MG63 (cell line): ENCODE data around the gene NPFFR2. TPM values are rescaled to one million over a fixed set of nuclear protein-coding genes. Genes with fewer than 3 reads are reported as not detected.
A peak's percentile ranks its signal among the peaks of the same experiment; 100 is the strongest.
"Not testable (repeated sequence)": the region's sequence is repeated elsewhere in the genome, so short reads cannot be mapped to it uniquely, and the experiment has no call there.

ENCODE experiments used
- DNase-seq: peaks from one replicate; pipeline ENCODE4 v3.0.0-alpha.2; 2020
- H3K27me3 ChIP-seq: fragments of 250-450 bp; sonication (Bioruptor Pico); 2 replicates; pipeline ENCODE4 v1.5.1; 2020; ENCODE audit warnings: mild to moderate bottlenecking, moderate library complexity
- H3K36me3 ChIP-seq: fragments of 250-450 bp; sonication (Bioruptor Pico); 2 replicates; pipeline ENCODE4 v1.5.1; 2020; ENCODE audit warnings: mild to moderate bottlenecking, moderate library complexity
- H3K4me3 ChIP-seq: fragments of 250-450 bp; sonication (Bioruptor Pico); 2 replicates; pipeline ENCODE4 v1.5.1; 2020; ENCODE audit warnings: mild to moderate bottlenecking, moderate library complexity
- H3K9me3 ChIP-seq: fragments of 250-450 bp; sonication (Bioruptor Pico); 2 replicates; pipeline ENCODE4 v1.5.1; 2020; ENCODE audit warnings: mild to moderate bottlenecking, moderate library complexity
- total RNA-seq: library from RNA; depleted of rRNA; stranded (reverse); fragments of >200 nt; shearing (Covaris generic); gene quantifications from 2 replicates; pipeline ENCODE4 v1.2.3, GENCODE V29; 2014; ENCODE audit warnings: low replicate concordance; rRNA removed

Gene NPFFR2
- not detected in 2 replicates for total RNA-seq

DNA sequence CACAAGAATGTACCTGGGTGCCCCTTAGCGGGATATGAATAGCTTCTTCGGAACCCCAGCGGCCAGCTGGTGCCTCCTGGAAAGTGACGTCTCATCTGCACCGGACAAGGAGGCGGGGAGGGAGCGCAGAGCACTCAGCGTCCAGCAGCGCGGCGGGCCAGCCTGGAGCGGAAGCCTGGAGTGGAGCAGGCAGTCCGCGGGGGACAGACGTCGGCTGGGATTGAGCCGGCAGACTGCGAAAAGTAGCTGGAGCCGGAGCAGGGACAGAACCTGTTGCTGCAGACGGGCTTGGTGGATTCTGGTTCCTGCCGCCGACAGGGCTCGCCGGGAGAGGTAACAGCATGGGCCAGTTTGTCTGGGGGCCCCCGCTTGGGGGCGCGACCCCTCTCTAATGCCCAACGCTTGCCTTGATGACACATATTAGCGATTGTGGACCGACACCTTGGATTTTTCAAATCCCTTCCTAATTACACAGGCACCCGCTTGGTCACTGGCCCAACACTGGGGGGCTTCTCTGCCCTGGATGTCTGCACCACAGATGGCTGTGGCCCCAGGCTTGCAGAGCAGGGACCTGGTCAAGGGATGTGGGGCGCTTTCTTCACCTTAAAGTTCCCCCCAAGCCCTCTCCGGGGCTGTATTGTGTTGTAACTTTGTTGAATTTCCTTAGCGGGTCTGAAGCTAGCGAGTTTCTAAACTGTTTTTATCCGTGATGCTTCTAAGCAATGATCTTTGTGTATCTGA lies at the start of gene NPFFR2:
NPFFR2 (plus strand) TSS at position 133 of the 741 bp plus-strand sequence. CDS start 96,592 bp downstream, outside the sequence.
- Histone ChIP-seq H3K36me3 (no peaks in the 10 kb centered on the region), H3K4me3 (peak within 1 kb of the TSS; percentile 32), H3K27me3 (no peaks in the 10 kb centered on the region), H3K9me3 (no peaks in the 10 kb centered on the region)
- DNase-seq, result peak; percentile 52

DNA sequence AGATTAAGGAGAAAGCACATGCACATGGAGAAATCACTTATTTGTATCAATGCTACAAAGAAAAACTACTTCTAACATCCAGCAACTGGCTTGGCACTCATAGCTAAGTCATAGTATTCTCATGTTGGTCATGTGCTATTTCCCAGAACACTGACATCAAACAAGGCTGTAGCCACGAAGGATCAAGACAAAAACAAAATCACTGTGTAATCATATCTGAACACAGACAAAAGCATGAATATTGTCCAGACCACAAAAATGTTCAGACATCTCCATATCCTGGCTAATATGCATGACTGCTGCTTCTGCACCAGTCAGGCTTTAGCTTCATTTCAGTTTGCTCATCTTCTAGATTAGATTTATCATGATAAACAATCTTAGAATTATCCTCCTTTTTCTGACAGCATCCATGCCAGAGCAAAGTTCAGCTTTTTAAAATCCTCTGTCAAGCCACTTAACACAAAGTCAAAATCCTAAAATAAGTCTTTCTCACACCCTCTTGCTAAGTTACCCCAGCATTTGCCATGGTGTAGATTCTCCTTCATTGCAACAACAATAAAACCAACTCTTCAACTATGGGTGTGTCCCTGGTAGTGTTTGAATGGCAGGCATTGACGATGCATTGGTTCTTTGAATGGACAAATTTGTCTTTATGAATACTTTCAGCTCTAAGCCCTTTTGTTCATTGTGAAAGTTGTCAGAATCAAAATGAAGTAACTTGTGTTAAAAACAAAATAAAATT lies 39.1 kb upstream of the NPFFR2 start:
- Histone ChIP-seq H3K4me3 (no peak overlapping the region), H3K36me3 (no peaks in the 10 kb centered on the region), H3K9me3 (no peaks in the 10 kb centered on the region), H3K27me3 (no peaks in the 10 kb centered on the region)
- DNase-seq, result no peak

DNA sequence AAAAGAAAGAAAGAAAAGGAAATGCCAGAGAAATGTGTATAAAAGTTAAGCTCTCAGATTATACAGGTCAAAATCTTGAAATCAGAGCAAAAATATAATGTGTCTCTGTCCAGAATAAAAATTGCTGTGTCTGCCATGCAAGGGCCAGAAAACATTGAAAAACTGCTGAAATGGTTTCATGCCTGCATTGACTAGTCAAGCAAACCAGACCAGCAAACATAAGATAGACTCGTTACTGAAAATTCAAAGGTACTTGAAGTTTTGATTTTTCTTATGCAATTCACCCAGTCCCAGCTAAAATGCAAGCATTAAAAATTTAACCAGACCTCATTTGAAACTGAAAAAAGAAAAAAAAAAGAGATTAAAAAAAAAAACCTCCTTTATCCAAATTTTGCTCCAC lies 37.2 kb upstream of the NPFFR2 start:
- H3K27me3 ChIP-seq, result no peaks in the 10 kb centered on the region
- no peaks in the 10 kb centered on the region for H3K36me3 ChIP-seq
- DNase-seq, result no peak
- H3K4me3 ChIP-seq, result no peak overlapping the region
- no peaks in the 10 kb centered on the region for H3K9me3 ChIP-seq

DNA sequence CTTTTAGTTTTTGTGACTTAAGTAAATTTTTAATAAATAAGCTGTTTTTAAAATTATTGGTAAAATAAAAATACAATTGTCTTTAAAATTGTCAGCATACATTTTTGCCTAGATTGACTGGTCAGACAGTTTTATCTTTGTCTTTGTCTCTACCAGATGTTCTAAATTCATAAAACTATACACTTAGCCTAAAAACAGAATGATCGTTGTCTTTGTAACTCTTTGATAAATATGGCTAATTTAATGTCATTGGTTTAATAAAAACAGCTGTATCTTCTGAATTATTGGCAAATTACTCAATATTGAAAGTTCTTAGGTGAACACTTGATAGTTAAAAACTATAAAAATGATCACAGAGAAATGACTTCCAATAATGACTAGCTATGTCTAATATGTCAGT lies 36.5 kb upstream of the NPFFR2 start:
- H3K9me3 ChIP-seq, result no peaks in the 10 kb centered on the region
- H3K4me3 ChIP-seq, result no peak overlapping the region
- no peak for DNase-seq
- no peaks in the 10 kb centered on the region for H3K36me3 ChIP-seq
- no peaks in the 10 kb centered on the region for H3K27me3 ChIP-seq

DNA sequence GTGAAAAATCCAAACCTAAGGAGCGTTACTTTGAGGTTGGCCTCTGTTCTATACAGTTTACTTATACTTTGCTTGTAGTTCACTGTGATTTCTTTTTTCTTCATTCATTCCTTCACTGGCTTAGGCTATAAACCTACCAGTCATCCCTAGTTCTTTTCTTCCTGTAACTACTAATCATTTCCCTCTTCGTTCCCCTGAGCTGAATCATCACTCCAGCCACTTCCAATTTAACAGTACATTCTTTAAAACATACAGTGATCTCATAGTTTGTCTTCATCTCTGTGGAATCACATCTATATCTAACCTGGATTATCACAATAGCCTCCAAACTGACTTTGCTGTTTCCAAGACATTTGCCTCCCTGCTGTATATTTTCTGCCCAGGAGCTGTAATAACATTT lies 25.2 kb upstream of the NPFFR2 start:
- Histone ChIP-seq H3K9me3 (no peaks in the 10 kb centered on the region), H3K4me3 (no peak overlapping the region), H3K27me3 (no peaks in the 10 kb centered on the region), H3K36me3 (no peaks in the 10 kb centered on the region)
- DNase-seq, result peak; percentile 17

DNA sequence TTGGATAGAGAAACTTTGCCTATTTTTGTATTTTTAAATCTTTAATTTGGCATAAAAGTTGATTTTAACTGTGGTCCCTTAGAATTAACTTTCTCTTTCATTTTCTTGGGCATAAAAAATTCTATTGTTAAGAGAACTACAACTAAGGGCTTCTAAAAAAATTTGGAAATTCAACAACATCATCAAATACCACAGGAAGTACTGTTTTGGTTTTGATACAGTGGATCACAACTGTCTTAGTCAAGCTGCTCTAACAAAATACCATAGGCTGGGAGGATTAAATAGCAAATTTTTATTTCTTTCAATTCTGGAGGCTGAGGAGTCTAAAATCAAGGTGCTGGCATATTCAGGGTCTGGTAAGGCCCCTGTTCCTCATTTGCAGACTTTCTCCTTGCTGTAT lies 19.9 kb upstream of the NPFFR2 start:
- Histone ChIP-seq H3K9me3 (no peaks in the 10 kb centered on the region), H3K4me3 (no peak overlapping the region), H3K36me3 (no peaks in the 10 kb centered on the region), H3K27me3 (no peaks in the 10 kb centered on the region)
- DNase-seq, result no peak

DNA sequence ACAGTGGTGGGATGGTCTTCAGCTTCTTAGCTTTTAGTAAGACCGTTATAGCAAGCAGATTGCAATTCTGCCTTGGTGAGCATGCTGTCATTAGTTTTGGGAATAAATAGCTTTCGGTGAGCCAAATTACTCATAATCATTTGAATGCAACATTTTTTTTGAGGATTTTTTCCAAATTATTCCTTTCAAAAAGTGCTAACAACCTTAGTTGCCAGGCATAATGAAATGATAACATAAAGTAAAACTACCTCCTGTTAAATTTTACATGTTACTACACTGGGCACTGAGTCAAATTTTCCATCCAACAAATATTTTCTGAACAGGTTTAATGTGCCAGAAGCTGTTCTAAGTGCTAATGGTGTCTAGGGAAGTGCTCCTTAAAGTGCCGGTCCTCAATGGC lies 15.8 kb upstream of the NPFFR2 start:
- no peaks in the 10 kb centered on the region for H3K27me3 ChIP-seq
- H3K9me3 ChIP-seq, result no peaks in the 10 kb centered on the region
- H3K4me3 ChIP-seq, result no peak overlapping the region

DNA sequence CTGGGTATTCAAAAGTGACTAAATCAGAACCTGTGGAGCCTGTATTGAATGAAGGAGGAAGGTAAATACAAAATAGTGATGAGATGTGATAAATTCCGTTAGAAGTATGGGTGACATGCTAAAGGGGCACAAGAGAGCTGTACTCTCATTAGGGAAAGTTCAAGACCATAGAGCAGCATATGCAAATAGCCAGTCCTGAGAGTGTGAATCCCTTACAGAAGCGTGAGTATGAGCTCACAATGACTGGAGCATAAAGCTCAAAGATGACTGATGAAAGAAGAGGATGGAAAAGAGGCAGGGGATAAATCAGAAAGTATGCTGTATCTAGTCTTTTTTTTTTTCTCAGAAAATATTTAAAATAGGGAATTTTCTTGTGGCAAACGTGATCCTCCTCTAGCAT lies 12.1 kb upstream of the NPFFR2 start:
- Histone ChIP-seq H3K36me3 (no peaks in the 10 kb centered on the region), H3K9me3 (no peaks in the 10 kb centered on the region), H3K27me3 (no peaks in the 10 kb centered on the region), H3K4me3 (no peak overlapping the region)
- no peak for DNase-seq

More for the DNA sequence above, 15.8 kb upstream of the NPFFR2 start:
- H3K36me3 ChIP-seq, result no peaks in the 10 kb centered on the region
- no peak for DNase-seq

DNA sequence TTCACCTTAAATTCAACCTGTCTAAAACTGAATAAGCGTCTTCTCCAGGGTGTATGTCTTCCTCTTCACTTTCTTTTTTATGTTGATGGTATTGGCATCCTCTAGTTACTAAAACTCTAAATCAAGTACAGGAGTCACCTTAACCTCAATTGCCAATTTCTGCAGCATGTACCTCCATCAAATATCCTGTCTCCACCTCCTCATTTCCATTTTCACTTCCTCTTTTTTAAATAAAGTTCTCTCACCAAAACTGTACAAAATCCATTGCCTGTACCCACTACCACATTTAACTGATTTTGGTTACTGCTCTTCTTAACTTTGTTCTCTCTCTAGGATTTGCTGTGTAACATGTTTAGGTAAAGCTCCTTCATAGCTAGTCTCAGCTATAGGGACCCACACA lies 9.2 kb upstream of the NPFFR2 start:
- no peaks in the 10 kb centered on the region for H3K36me3 ChIP-seq
- DNase-seq, result no peak

DNA sequence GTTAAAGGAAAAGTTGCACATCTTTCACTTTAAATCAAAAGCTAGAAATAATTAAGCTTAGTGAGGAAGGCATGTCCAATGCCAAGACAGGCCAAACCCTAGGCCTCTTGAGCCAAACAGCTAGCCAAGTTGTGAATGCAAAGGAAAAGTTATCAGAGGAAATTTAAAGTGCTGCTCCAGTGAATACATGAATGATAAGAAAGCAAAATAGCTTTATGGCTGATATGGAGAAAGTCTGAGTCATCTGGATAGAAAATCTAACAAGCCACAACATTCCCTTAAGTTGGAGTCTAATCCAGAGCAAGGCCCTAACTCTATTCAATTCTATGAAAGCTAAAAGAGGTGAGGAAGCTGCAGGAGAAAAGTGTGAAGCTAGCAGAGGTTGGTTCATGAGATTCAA lies 23.8 kb downstream of the NPFFR2 start:
- no peaks in the 10 kb centered on the region for H3K27me3 ChIP-seq
- H3K4me3 ChIP-seq, result no peak overlapping the region
- H3K36me3 ChIP-seq, result no peaks in the 10 kb centered on the region
- DNase-seq, result no peak
- no peaks in the 10 kb centered on the region for H3K9me3 ChIP-seq

More for the DNA sequence above, 9.2 kb upstream of the NPFFR2 start:
- H3K4me3 ChIP-seq, result no peak overlapping the region
- H3K9me3 ChIP-seq, result no peaks in the 10 kb centered on the region
- H3K27me3 ChIP-seq, result no peaks in the 10 kb centered on the region

DNA sequence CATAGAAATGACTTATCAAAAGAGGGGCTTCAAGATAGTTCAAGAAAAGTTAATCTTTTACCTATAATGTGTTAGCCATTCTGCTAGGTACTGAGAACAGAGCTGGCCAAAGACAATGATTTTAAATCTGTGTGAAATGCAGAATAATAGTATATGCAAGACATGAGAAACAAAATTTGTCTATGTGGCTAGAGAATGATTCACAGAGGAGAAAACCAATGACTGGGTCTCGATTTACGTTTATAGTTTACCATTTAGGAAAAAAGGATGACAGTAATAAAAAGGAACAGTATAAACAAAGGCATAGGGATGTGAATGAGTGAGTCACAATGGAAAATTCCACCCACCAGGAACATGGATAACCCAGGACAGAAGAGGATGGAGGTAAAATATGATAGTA lies 31.9 kb downstream of the NPFFR2 start:
- Histone ChIP-seq H3K27me3 (no peaks in the 10 kb centered on the region), H3K4me3 (no peak overlapping the region), H3K36me3 (no peaks in the 10 kb centered on the region), H3K9me3 (no peaks in the 10 kb centered on the region)
- no peak for DNase-seq

DNA sequence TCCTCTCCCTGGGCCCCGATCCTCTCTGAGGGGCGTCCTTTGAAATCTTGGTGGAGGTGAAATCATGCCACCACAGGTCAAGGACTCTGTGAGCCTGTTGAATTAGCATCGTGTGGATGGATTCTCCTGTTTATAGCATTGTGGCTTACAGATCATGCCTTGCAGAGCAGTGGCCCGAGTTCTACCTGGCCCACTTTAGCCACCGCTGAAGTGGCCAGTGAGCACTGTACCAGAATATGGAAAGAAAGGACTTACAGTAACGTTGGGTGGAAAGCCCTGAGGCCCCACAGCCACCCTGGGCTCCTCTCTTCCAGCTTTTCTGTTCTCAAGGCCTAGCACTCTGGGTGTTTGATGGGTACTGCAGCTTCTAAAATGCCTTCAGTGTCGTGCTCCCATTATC lies 35.3 kb downstream of the NPFFR2 start:
- no peaks in the 10 kb centered on the region for H3K9me3 ChIP-seq
- no peak for DNase-seq
- no peak overlapping the region for H3K4me3 ChIP-seq
- no peaks in the 10 kb centered on the region for H3K36me3 ChIP-seq
- H3K27me3 ChIP-seq, result no peaks in the 10 kb centered on the region

DNA sequence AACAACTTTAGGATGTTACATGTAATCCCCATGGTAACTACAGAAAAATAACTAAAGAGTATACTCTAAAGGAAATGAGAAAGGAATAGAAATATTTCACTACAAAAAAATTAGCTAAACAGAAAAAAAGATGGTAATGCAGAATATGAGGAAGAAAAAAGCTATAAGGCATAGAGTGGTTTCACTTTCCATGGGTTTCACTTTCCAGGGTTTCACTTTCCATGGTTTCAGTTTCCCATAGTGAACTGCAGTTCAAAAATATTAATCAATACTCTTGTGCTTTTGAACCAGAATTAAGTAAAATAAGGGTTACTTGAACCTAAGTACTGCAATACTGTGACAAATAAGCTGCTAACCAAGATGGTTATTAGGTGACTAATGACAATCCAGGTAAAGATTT lies 42.0 kb downstream of the NPFFR2 start:
- no peak for DNase-seq
- Histone ChIP-seq H3K9me3 (no peaks in the 10 kb centered on the region), H3K4me3 (no peak overlapping the region), H3K36me3 (no peaks in the 10 kb centered on the region), H3K27me3 (no peaks in the 10 kb centered on the region)

DNA sequence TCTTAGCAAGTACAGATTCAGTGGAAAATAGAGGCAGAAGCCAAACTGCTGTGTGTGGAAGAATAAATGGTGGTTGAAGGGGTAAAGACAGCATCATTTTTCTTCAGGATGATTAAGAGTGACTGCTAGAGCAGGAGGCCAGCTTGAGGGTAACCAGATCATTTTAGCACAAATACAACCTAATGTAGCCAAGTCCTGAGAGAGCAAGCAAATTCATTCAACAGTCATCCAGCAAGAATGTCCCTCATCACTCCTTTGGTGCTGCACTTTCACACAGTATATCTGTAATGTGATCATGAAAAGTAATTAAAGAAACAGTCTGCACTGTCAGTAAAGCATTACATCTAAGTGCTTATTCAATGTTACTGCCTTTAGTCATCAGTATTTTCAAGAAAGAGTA lies 44.8 kb downstream of the NPFFR2 start:
- no peaks in the 10 kb centered on the region for H3K9me3 ChIP-seq
- H3K36me3 ChIP-seq, result no peaks in the 10 kb centered on the region
- no peak for DNase-seq
- no peaks in the 10 kb centered on the region for H3K27me3 ChIP-seq
- H3K4me3 ChIP-seq, result no peak overlapping the region

DNA sequence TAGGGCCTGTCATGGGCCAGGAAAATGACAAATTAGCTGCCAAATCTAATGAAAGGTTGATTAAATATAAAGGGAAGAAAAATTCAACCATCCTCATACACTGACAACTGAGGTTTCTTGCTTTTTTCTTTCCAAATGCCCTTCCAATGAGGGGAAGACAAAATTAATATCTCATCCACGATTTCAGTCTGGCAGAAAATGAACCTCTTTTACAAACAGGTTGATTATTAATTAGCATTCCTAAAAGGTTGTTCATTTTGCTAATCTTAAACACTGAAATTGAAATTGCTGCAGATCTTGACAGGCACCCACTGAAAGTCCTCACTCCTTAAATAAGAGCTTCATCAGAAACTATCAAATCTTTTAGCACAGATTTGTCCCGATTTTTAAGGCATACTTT lies 45.5 kb downstream of the NPFFR2 start:
- no peaks in the 10 kb centered on the region for H3K27me3 ChIP-seq
- no peak overlapping the region for H3K4me3 ChIP-seq
- no peaks in the 10 kb centered on the region for H3K9me3 ChIP-seq
- no peak for DNase-seq
- no peaks in the 10 kb centered on the region for H3K36me3 ChIP-seq

DNA sequence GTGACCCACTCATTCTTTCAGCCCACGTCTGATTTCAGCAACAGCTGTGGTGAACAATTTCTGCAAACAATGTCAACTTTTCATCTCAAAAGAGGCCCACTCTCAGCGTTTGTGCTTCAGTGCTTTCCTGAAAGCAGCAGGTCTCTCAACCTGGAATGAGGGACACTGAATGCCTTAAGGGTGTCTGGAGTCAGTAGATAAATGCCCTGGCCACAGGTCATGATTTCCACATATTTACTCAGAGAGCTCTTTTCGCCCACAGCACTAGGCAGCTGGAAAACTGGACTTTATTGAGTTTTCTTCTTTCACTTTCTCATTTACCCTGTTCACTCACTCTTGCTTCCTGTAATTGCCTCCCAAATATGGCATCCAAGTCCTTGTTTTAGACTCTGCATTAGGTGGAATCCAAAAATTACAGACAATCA lies 52.8 kb downstream of the NPFFR2 start:
- no peaks in the 10 kb centered on the region for H3K27me3 ChIP-seq
- no peak overlapping the region for H3K4me3 ChIP-seq
- H3K9me3 ChIP-seq, result no peaks in the 10 kb centered on the region
- no peaks in the 10 kb centered on the region for H3K36me3 ChIP-seq
- no peak for DNase-seq

DNA sequence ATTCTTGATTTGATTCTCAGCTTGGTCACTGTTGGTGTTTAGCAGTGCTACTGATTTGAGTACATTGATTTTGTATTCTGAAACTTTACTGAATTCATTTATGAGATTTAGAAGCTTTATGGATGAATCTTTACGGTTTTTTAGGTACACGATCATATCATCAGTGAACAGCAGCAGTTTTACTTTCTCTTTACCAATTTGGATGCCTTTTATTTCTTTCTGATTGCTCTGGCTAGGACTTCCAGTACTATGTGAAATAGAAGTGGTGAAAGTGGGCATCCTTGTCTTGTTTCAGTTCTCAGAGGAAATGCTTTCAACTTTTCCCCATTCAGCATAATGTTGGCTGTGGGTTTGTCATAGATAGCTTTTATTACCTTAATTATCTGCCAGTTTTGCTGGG lies 58.8 kb downstream of the NPFFR2 start:
- DNase-seq, H3K27me3 ChIP-seq, H3K4me3 ChIP-seq, H3K36me3 ChIP-seq, H3K9me3 ChIP-seq: not testable (repeated sequence)
